Stimulated activated CD8-positive, alpha-beta memory T cell treated with anti-CD3 and anti-CD28 coated beads, Interleukin-4, amount 100 ng/mL, for 4 hours (primary cell): ENCODE measurements around the gene CENPH.
"Not testable (repeated sequence)": the region's sequence is repeated elsewhere in the genome, so short reads cannot be mapped to it uniquely, and the experiment has no call there.

ENCODE experiments used
- DNase-seq, 2 donors: peaks; one replicate each; pipeline ENCODE4 v3.0.0-alpha.2; 2020; ENCODE audit warnings: low read depth in 2 of 2, low spot score in 1 of 2

The CENPH gene, protein sequence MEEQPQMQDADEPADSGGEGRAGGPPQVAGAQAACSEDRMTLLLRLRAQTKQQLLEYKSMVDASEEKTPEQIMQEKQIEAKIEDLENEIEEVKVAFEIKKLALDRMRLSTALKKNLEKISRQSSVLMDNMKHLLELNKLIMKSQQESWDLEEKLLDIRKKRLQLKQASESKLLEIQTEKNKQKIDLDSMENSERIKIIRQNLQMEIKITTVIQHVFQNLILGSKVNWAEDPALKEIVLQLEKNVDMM

DNA sequence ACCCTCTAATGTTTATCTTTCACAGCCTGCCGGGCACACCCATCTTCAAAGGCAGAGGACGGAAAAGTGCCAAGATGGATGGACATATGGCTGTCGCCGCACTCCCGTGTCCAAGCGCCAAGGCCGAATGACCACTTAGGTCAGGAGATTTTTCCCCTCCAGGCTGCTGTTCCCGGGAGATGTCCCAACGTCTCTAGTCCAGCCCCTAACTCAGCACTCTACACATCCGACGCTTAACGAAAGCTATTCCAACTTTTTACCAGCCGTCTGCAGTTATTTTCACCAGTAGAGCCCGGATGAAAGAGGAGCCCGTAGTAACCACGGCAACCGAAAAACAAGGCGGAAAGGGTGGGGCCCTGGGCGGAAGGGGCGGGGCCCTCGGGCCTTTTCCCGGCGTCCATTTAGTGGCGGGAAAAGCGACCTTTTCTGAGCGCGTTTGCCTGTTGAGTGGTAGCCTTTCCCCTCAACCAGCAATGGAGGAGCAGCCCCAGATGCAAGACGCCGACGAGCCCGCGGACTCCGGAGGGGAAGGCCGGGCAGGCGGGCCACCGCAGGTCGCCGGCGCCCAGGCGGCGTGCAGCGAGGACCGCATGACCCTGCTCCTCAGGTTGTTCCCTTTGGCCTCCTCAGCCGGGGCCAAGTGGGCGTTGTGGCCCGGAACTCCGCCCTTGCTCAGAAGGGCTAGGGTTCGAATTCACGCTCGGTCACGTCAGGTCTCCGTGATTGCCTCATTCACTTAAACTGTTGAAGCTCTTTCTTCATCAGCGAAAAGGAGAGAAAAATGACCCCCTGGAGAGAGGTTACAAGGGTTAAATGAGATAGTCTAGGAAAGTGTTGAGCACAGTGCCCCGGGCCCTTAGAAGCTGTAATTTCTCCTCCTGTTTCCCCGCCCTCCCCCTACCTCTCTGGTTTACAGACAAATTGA lies at the start of gene CENPH:
TSS of gene CENPH (plus strand) at position 422 of the 925 bp plus-strand sequence. CDS start at position 474, 52 bp downstream.
- peak; percentile 77 to 83 for DNase-seq

DNA sequence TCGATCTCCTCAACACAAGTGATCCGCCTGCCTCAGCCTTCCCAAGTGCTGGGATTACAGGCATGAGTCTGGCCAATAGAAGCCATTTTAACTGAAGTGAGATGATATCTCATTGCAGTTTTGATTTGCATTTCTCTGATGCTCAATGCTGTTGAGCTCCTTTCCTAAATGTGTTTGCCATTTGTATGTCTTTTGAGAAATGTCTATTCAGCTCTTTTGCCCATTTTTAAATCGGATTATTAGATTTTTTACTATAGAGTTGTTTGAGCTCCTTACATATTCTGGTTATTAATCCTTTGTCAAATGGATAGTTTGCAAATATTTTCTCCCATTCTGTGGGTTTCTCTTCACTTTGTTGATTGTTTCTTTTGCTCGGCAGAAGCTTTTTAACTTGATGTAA lies 49.1 kb upstream of the CENPH start:
- DNase-seq, result not testable (repeated sequence)

DNA sequence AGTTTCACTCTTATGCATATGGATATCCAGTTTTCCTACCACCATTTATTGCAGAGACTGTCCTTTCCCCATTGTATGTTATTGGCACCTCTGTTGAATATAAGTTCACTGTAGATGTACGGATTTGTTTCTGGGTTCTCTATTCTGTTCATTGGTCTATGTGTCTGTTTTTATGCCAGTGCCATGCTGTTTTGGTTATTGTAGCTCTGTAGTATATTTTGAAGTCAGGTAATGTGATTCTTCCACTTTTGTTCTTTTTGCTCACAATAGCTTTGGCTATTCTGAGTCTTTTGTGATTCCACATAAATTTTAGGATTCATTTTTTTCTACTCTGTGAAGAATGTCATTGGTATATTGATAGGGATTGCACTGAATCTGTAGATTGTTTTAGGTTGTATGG lies 48.6 kb upstream of the CENPH start:
- DNase-seq, result no peak

GRCh38 chr5:69148576-69148975 lies 40.8 kb upstream of the CENPH start:
- not testable (repeated sequence) for DNase-seq

DNA sequence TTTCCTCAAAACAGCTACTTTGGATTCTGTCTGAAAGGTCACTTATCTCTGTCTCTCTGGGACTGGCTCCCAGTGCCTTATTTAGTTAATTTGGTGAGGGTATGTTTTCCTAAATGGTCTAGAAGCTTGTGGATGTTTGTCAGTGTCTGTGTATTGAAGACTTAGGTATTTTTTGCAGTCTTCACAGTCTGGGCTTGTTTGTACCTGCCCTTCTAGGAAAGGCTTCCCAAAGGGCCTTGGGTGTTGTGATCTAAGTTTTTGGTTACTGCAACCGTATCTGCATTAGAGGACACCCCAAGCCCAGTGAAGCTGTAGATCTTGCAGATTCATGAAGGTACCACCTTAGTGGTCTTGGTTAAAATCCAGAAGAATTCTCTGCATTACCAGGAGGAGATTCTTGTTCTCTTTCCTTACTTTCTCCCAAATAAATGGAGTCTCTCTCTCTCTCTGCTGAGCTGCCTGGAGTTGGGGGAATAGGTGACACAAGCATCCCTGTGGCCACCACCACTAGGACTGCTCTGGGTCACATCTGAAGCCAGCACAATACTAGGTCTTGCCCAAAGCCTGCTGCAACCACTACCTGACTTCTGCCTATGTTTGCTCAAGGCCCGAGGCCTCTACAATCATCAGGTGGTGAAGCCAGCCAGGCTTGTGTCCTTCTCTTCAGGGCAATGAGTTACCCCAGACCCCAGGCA lies 40.3 kb upstream of the CENPH start:
- no peak for DNase-seq

- DNase-seq, result no peak
Observed at GRCh38 chr5:69149676-69150010, 39.7 kb upstream of the CENPH start.

DNA sequence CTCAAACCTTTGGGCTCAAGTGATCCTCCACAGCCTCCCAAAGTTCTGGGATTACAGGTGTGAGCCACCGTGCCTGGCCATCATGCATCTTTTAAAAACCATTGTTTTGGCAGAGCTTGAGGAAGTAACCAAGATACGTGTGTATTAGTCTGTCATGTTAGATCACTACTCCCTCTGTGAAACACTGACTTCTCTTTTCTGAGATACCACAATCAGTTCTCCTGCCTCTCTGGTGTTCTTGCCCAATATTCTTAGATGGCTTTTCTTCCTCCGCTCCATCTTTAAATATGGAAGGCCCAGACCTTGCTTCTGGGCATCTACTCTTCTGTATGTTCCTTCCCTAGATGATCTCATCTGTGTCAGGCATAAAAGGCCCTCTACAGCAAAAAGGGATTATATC lies 36.7 kb upstream of the CENPH start:
- DNase-seq, result no peak

DNA sequence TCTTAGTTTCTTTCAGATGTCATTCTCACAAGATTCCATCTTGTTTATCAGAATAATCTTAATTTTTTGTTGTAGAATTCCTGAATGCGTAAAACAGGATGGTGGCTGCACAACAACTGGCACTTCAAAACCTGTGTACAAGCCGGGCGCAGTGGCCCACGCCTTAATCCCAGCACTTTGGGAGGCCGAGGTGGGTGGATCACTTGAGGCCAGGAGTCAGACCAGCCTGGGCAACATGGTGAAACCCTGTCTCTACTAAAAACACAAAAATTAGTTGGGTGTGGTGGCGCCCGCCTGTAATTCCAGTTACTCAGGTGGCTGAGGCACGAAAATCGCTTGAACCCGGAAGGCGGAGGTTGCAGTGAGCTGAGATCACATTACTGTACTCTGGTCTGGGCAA lies 32.9 kb upstream of the CENPH start:
- DNase-seq, result no peak

DNA sequence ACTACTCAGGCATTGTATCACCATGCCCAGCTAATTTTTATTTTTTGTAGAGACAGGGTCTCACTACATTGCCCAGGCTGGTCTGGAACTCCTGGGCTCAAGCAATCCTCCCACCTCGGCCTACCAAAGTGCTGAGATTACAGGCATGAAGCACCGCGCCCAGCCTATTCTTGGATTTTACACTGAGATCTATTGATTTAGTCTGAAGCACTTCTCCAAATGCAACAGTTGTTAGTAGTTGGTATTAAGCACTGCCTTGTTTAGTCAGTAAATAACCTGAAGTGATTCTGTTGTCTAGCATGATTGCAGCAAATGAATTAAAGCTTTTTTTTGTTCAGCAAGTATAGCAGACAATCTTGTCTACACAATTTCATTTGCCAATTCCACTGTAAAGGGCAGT lies 31.3 kb upstream of the CENPH start:
- DNase-seq, result no peak

DNA sequence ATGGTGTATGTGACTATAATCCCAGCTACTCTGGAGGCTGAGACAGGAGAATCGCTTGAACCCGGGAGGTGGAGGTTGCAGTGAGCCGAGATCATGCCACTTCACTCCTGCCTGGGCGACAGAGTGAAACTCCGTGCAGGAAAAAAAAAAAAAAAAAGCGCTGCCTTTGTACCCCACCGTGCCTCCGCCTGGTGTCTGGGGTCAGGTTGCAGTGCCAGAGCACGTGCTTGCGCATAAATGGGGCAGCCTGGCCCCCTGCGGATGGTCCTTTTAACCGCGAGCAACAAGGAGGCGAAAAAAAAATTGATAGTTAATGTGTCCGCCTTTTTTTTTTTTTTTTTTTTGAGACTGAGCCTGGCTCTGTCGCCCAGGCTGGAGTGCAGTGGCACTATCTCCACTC lies 28.7 kb upstream of the CENPH start:
- DNase-seq, result no peak

- DNase-seq, result peak; percentile 93 to 94
Observed at GRCh38 chr5:69166686-69167492, 22.5 kb upstream of the CENPH start, which contains the start of gene CCNB1. CCNB1 (plus strand) TSS chr5:69167150; CDS start chr5:69167263, 113 bp downstream.

DNA sequence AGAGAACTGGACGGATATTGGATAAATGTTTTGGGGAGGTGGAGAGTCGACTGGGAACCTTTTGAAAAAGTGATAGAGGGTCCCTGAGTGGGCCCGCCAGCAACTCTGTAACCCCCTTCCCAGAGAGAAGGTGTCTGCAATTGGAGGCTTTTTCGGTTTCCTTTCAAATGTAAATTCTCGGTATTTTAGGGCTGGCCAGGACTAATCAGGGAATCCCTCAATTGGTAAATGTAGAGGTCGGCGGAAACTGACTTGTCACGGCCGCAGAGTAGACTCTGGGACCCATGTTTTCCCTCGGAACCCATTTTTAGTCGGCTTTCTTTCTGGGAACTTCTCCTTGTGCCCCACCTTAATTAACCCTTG lies 21.9 kb upstream of the CENPH start:
- no peak for DNase-seq

DNA sequence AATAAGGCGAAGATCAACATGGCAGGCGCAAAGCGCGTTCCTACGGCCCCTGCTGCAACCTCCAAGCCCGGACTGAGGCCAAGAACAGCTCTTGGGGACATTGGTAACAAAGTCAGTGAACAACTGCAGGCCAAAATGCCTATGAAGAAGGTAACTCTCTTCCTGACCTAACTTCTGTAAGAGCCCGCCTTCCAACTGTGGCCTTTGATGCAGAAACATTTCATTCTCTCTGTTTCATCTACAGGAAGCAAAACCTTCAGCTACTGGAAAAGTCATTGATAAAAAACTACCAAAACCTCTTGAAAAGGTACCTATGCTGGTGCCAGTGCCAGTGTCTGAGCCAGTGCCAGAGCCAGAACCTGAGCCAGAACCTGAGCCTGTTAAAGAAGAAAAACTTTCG lies 21.5 kb upstream of the CENPH start:
- DNase-seq, result no peak

DNA sequence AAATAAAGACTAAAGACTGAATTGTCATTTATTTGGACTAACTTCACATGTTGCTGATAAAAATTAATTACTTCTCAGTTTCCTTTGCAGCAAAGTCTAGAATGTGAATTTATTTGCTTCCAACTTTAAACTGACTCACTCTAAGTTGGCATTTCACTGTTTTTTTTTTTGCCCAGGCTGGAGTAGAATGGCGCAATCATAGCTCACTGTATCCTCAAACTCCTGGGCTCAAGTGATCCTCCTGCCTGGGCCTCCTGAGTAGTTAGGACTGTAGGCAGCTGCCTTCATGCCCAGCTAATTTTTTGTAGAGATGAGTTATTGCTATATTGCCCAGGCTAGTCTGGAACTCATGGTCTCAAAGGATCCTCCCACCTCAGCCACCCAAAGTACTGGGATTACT lies 18.9 kb upstream of the CENPH start:
- DNase-seq, result no peak

GRCh38 chr5:69170969-69171368 lies 18.4 kb upstream of the CENPH start:
- no peak for DNase-seq

- DNase-seq, result not testable (repeated sequence)
Observed at GRCh38 chr5:69181659-69182293, 7.6 kb upstream of the CENPH start.

DNA sequence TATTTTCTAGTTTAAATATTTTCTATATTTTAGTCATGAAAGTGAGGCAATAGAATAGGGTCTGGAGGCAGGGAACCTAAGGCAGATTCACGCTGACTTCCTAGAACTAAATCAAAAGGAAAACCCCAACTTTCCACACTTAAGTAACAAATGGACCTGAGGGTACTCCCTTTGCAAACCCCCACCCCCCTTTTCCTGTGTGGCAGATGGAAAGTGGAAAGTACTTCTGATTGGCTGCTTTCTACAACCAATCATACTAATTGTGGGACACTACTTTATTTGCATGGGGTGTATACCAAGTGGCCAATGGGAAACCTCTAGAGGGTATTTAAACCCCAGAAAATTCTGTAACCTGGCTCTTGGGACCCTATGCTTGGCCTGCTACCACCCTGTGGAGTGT lies 4.8 kb upstream of the CENPH start:
- no peak for DNase-seq

DNA sequence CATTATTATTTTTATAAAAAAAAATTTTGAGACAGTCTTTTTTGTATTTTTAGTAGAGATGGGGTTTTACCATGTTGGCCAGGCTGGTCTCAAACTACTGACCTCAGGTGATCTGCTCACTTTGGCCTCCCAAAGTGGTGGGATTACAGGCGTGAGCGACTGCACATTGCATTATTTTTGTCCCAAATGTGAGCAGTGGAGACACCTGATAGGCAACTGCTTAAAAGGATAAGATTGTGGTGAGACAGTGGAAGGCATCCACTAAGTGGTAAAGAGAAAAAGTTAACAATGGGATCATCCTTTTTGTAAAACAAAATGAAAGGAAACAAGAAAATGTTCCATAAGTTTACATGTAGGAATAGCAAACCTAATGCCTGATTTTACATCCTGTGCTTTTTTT lies 2.0 kb upstream of the CENPH start:
- no peak for DNase-seq

- DNase-seq, result no peak
Observed at GRCh38 chr5:69188811-69189161, 597 bp upstream of the CENPH start.

- DNase-seq, result no peak
Observed at GRCh38 chr5:69202497-69202896, 13.1 kb downstream of the CENPH start.
